Measurements from ENCODE around the gene VEGFA.

- TF ChIP-seq CTCF (conservative IDR thresholded peaks at IDR 0.05; ENCODE audit: low read length) = no peak
- TF ChIP-seq EZH2phosphoT487 (IDR thresholded peaks at IDR 0.05; ENCODE audit: borderline replicate concordance) = no peak
Measured at GRCh38 chr6:43740961-43741764, 28.8 kb upstream of the VEGFA start.

Measured in Loucy (cell line).